Natural killer cell treated with Interleukin-12 subunit alpha and Interleukin-12 subunit beta and Interleukin-15 and Interleukin-18, amount 100 ng/mL, for 72 hours (primary cell): ENCODE results near the gene NXN. TPM values are rescaled to one million over a fixed set of nuclear protein-coding genes. Genes with fewer than 3 reads are reported as not detected.
"Not testable (repeated sequence)": the region's sequence is repeated elsewhere in the genome, so short reads cannot be mapped to it uniquely, and the experiment has no call there.

ENCODE experiments used
- ATAC-seq, 2 donors: fragments of 150-1000 bp; cut with Tn5 transposase in 1 of 2; sonication (Bioruptor Pico), chemical (Tn5 transposase) in 1 of 2; 2 replicates each; pipeline ENCODE4 v1.10.0; 2021
- DNase-seq: peaks from one replicate; pipeline ENCODE4 v3.0.0; 2022; ENCODE audit warnings: low spot score
- H3K27ac Mint-ChIP-seq, 2 donors: 1 replicate in 1 of 2; 2 replicates in 1 of 2; pipeline ENCODE4 v1.8.0; 2022; ENCODE audit warnings: mixed read lengths in 2 of 2, mild to moderate bottlenecking in 1 of 2, moderate library complexity in 1 of 2
- H3K27me3 Mint-ChIP-seq, 2 donors: 1 replicate in 1 of 2; 2 replicates in 1 of 2; pipeline ENCODE4 v1.8.0; 2022; ENCODE audit warnings: mixed read lengths in 2 of 2
- H3K36me3 Mint-ChIP-seq: one replicate; pipeline ENCODE4 v1.8.0; 2022; ENCODE audit warnings: mixed read lengths
- H3K4me1 Mint-ChIP-seq, 2 donors: 1 replicate in 1 of 2; 2 replicates in 1 of 2; pipeline ENCODE4 v1.8.0; 2022; ENCODE audit warnings: low read depth in 2 of 2, mixed read lengths in 2 of 2, mild to moderate bottlenecking in 1 of 2
- H3K4me3 Mint-ChIP-seq: one replicate; pipeline ENCODE4 v1.8.0; 2022; ENCODE audit warnings: mixed read lengths
- H3K9me3 Mint-ChIP-seq: 2 replicates; pipeline ENCODE4 v1.8.0; 2022; ENCODE audit warnings: mixed read lengths
- total RNA-seq, 2 donors: library from RNA; stranded (reverse); gene quantifications; one replicate each; pipeline ENCODE4 v1.2.3, GENCODE V29; 2022

Gene NXN
- total RNA-seq, 2 donors from 2014 or later = 0.61 to 0.69 TPM

DNA sequence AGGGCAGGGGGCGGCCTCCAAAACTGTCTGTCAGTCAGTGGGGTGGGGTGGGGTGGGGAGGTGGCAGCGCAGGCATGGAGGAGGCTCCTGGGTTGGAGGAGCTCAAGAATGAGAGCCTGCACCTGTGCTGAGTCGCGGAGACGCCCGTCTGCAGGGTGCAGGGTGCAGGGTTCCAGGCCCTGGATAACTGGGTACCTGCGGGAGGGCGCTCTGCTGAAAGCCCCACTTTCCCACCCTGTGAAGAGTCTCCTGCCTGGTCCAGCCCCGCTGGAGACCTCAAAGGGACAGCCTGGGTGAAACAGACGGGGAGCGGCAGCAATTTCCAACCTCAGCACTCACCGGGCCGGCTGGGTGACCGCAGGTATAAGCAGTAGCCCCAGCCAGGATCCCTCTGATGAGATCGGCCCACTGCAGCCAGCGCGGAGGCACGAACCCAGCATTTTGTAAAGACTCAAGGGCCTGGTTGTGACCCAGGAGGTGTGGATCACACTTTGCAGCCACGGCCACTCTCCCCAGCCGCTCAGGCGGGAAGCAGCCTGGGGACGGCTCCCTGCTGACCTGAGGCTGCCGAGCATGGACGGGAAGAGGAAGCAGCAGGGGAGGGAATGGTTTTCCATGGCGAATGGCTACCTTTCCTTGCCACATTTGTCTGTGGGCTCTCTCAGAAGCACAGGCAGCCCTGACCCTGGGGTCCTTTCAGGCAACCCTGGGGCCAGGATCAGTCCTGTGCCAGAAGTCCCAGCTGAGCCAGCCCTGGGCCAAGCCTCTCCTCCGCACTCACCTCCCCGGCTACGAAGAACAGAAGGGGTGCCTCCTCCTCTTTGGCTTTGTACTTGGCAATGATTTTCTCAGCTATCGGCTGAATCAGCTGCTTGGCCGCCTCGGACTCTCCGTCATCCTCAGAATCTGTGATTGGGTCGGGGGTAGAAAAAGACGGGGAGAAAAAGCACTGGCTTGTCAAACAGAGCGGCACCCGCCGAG, 176.4 kb downstream of the NXN start:
- no peaks in the 10 kb centered on the region for H3K4me1 Mint-ChIP-seq
- H3K36me3 Mint-ChIP-seq = no peaks in the 10 kb centered on the region
- no peaks in the 10 kb centered on the region for H3K9me3 Mint-ChIP-seq
- DNase-seq (no peak), ATAC-seq (no peak)
- H3K27ac Mint-ChIP-seq = no peak overlapping the region
- no peaks in the 10 kb centered on the region for H3K27me3 Mint-ChIP-seq
- H3K4me3 Mint-ChIP-seq = no peak overlapping the region

DNA sequence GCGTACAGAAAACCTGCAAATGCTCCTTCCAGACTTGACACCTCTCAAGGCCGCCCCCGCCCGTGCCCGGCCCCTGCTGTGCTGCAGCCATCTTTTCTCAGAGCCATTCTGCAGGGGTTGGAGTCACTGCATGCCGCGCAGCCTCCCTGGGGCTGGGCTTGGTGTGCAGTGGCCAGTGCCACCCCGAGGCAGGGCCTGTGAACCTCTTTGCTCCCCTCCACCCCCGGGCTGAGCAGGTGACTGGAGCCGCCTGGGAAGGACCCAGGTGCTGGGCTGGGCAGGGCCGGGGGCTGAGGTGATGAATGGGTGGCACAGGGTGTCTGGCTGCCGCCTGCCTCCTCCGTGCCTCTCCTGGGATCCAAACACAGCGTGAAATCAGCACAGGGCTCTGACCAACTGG, 177.1 kb downstream of the NXN start:
- ATAC-seq = no peak
- Mint-ChIP-seq H3K4me3 (no peak overlapping the region), H3K27ac (no peak overlapping the region), H3K4me1 (no peaks in the 10 kb centered on the region), H3K27me3 (no peaks in the 10 kb centered on the region), H3K36me3 (no peaks in the 10 kb centered on the region), H3K9me3 (no peaks in the 10 kb centered on the region)
- DNase-seq = no peak

DNA sequence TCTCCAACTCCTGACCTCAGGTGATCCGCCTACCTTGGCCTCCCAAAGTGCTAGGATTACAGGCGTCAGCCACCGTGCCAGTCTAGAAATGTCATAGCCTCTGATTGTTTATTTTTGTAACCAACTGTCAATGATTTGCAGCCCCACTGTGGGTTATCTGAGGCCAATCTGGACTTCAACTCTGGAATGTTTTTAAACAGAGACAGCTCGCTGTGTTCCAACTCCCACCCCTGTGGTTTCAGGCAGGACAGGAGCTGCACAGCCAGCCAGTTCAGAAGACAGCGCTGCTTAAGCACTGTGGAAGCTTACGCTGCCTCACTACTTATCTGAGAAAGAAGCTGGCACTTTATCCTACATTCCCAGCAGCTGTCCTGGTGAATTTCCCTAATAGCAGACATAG, 177.9 kb downstream of the NXN start:
- DNase-seq (no peak), ATAC-seq (no peak)
- Mint-ChIP-seq H3K4me1 (no peaks in the 10 kb centered on the region), H3K27ac (no peak overlapping the region), H3K9me3 (no peaks in the 10 kb centered on the region), H3K4me3 (no peak overlapping the region), H3K36me3 (no peaks in the 10 kb centered on the region), H3K27me3 (no peaks in the 10 kb centered on the region)

DNA sequence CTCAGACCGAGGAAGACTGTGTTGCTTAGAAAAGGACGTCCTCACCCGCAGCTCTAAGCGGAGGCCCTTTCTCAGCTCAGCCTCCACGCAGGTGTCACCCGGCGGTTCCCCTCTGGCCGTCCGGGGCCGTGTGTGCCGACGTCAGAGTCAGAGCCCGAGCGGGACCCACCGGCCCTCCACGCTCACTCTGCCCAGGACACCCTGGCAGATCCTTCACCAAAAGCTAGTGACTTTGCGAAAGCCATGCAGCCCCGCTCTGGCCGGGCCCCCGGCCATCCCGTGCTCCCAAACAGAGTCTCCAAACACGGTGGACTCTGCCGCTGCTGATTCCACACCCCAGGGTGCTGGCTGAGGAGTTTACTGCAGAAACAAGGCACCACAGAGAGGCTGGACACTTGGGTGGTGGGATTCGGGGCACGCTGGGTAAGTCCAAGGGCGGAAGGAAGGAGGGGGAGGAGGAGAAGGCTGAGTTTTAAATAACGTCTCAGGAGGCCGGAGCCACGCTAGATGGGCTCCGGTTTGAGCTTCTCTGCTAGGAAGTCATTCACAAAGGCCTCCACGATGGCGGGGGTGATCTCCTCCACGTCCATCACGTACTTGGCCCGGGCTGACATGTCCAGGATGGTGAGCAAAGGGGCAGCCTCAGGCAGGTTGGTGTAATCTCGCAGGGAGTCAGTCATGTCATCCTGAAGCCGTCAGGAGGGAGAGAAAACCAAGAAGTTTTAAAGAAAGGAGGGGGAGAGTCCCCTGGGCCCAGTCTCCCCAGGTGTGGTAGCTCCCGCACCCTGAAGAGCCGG, 178.9 kb downstream of the NXN start:
- Mint-ChIP-seq H3K27me3 (no peaks in the 10 kb centered on the region), H3K4me3 (no peak overlapping the region), H3K9me3 (no peaks in the 10 kb centered on the region), H3K4me1 (no peaks in the 10 kb centered on the region), H3K27ac (no peak overlapping the region), H3K36me3 (no peaks in the 10 kb centered on the region)
- ATAC-seq (no peak), DNase-seq (no peak)

DNA sequence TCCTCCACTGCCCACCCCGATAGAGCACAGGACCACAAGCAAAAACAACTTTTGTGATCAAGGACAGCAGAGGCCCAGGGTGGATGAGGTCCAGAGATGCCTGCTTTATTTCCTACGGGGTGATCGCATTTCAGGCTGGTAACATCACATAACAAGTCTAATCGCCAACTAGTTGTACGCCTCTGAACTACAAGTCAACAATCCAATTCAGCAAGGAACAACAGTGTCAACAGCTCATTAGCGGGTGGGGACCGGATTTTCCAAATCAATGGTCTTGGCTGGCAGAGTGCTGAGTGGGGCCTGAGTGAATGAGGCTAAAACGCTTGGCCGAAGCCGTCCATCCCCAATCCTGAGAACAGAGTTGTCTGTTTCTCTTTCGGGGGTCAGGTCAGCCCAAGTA, 180.3 kb downstream of the NXN start:
- Mint-ChIP-seq H3K36me3 (no peaks in the 10 kb centered on the region), H3K4me3 (no peak overlapping the region), H3K4me1 (peaks cover 5 to 6% of the 10 kb centered on the region in 2 donors), H3K9me3 (no peaks in the 10 kb centered on the region), H3K27me3 (no peaks in the 10 kb centered on the region), H3K27ac (no peak overlapping the region)
- DNase-seq (no peak), ATAC-seq (no peak)

DNA sequence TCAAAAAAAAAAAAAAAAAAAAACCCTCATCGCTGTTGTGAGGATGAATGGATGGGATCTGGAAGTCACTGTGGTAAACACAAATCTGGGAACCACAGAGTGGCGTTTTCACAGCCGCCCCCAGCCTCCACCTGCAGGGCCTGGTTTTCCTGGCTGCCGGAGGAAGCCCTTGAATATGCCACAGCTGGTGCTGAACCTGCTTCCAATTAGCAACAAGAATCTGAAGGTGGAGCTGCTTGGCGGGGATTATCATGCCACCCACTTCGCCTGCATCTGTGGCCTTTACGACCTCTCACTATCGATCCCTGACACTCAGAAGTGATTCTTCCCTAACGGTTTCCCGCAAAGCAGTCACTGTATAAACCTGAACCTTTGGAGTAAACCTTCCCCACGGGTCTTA, 181.3 kb downstream of the NXN start:
- no peak for DNase-seq

DNA sequence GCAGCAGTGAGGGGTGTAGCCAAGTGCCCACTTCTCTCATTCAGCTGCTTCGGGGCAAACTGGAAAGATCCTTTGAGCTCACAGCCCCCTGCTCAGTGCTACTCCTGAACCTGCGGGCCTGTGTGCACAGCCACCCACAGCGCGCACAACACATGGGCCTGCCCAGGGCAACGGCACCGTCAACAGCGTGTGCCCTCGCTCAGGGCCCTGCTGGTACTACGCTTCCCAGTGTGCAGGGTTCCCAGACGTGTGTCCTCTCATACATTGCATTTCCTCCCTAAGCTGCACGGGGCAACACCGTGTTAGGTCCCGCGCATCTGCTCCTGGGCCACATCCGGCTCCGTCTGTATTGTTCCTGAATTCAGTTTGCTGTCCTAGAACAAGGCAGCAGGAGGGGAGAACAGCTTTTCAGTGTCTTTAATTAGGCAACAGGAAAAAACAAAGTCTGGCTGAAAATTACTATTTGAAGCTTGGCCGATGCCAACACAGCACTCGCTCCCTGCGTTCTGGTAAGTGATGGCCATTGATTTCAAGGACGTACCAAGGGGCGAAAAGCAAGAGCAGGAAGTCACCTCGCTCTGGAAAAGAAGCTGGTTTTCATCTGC, 182.2 kb downstream of the NXN start:
- no peaks in the 10 kb centered on the region for H3K9me3 Mint-ChIP-seq
- H3K27ac Mint-ChIP-seq = no peak overlapping the region
- H3K27me3 Mint-ChIP-seq = no peaks in the 10 kb centered on the region
- H3K4me1 Mint-ChIP-seq = peaks cover 5 to 6% of the 10 kb centered on the region in 2 donors
- no peaks in the 10 kb centered on the region for H3K36me3 Mint-ChIP-seq
- ATAC-seq (peak in 1 of 2 donors; percentile 54), DNase-seq (no peak)
- no peak overlapping the region for H3K4me3 Mint-ChIP-seq

More for the DNA sequence above, 181.3 kb downstream of the NXN start:
- no peak for ATAC-seq
- Mint-ChIP-seq H3K27me3 (no peaks in the 10 kb centered on the region), H3K9me3 (no peaks in the 10 kb centered on the region), H3K4me1 (peaks cover 5 to 6% of the 10 kb centered on the region in 2 donors), H3K27ac (no peak overlapping the region), H3K4me3 (no peak overlapping the region), H3K36me3 (no peaks in the 10 kb centered on the region)

DNA sequence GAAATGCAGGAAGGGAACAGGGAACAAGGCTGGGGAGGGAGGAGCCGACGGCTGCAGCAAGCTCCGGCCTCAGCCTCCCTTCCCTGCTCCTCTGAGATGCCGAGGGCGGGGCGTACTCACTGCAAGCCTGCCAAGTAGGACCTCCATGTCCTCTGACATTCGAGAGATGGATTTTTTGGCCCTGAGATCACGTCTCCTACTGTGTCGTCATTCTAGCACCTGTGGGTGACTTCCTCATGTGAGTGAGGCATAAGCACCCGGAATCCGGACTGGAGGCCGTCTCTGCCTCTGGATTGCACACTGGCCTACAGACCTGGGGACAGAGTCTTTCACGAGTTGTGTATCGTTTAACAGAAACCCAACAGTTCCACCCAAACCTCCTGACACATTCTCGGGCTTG, 183.0 kb downstream of the NXN start:
- DNase-seq (no peak), ATAC-seq (no peak)
- no peak overlapping the region for H3K27ac Mint-ChIP-seq
- no peaks in the 10 kb centered on the region for H3K9me3 Mint-ChIP-seq
- peaks cover 5 to 6% of the 10 kb centered on the region in 2 donors for H3K4me1 Mint-ChIP-seq
- no peaks in the 10 kb centered on the region for H3K27me3 Mint-ChIP-seq
- H3K4me3 Mint-ChIP-seq = no peak overlapping the region
- H3K36me3 Mint-ChIP-seq = no peaks in the 10 kb centered on the region

DNA sequence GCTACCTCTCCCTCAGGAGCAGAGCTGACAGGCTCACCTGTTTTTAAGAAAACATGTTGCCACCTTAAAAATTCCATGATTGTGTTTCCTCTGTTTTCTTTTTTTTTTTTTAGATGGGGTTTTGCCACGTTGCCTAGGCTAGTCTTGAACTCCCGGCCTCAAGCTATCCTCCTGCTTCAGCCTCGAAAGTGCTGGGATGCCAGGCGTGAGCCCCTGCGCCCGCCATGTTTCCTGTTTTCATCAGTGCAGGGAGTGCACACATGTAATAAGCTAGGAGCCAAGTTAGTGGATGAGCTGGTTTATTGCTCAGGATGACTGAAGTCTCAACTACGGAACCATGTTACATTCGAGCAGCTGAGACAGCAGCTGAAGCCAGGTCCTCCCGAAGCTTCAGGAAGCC, 183.9 kb downstream of the NXN start:
- DNase-seq = no peak
- Mint-ChIP-seq H3K4me3 (no peak overlapping the region), H3K36me3 (peaks cover 5% of the 10 kb centered on the region), H3K4me1 (peaks cover 6 to 10% of the 10 kb centered on the region in 2 donors), H3K27me3 (no peaks in the 10 kb centered on the region), H3K27ac (no peak overlapping the region), H3K9me3 (no peaks in the 10 kb centered on the region)
- no peak for ATAC-seq

DNA sequence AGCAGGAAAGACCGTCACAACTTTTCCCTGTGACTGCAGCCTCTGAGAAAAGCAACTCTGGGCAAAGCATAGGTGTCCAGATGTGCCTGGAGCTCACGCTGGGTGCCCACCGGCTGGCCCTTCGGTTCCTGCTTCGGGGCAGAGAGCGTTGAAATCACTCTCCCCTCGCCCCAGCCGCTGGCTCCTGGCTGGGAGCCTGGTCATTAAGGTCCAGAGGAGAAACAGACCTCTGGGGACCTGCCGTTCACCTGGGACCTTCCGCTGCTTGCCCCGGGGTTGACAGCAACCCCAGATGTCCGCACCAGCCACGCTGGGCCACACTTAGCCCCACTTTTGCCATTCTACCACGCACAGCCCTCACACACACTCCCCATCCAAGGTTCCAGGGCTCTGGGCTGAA, 184.3 kb downstream of the NXN start:
- no peak overlapping the region for H3K27ac Mint-ChIP-seq
- peaks cover 6 to 10% of the 10 kb centered on the region in 2 donors for H3K4me1 Mint-ChIP-seq
- H3K9me3 Mint-ChIP-seq = no peaks in the 10 kb centered on the region
- H3K4me3 Mint-ChIP-seq = no peak overlapping the region
- DNase-seq (no peak), ATAC-seq (no peak)
- H3K27me3 Mint-ChIP-seq = no peaks in the 10 kb centered on the region
- peaks cover 6% of the 10 kb centered on the region for H3K36me3 Mint-ChIP-seq

DNA sequence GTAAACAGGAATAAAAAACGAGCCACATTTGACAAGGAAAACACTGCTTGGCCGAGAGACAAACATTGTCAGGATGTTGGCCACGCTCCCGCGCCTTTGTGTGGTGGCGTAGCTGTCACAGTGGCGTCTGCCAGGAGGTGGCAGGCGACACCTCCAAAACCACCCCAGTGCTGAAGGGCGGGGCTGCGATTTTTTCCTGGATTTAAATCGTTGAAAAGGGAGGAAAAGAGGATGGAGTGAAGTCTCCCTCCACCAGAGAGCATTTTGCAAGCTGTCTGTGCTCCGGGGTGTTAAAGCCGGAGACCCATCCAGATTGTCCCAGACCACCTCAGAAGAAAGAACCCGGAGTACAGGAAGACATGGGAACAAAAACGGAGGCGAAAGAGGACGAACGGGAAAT, 184.7 kb downstream of the NXN start:
- Mint-ChIP-seq H3K4me1 (peaks cover 6 to 10% of the 10 kb centered on the region in 2 donors), H3K36me3 (peaks cover 6% of the 10 kb centered on the region), H3K27ac (no peak overlapping the region), H3K4me3 (no peak overlapping the region), H3K27me3 (no peaks in the 10 kb centered on the region), H3K9me3 (no peaks in the 10 kb centered on the region)
- ATAC-seq (peak; percentile 57 to 65), DNase-seq (no peak)

DNA sequence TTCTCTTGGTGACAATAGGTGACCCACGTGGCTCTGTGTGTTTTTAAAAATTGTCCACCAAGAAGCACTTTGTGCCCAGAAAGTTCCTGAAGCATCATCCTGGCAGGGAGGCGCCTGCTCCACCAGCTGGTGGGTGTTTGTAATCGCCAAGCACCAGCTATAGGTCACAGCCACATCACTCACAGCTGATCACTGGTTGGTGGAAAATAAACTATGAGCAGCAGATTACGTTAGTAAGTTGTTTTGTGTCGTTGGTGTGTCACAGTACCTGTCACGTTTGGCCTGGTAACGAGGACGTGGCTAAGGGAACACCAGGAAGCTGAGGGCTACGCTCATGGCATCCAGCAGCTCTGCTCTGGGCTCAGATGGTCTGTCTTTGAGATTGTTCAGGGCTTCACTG, 187.3 kb downstream of the NXN start:
- peaks cover 10% of the 10 kb centered on the region for H3K36me3 Mint-ChIP-seq
- DNase-seq = no peak
- H3K27ac Mint-ChIP-seq = no peak overlapping the region
- no peak for ATAC-seq
- peaks cover 6 to 10% of the 10 kb centered on the region in 2 donors for H3K4me1 Mint-ChIP-seq
- H3K4me3 Mint-ChIP-seq = no peak overlapping the region
- H3K27me3 Mint-ChIP-seq = no peaks in the 10 kb centered on the region
- H3K9me3 Mint-ChIP-seq = no peaks in the 10 kb centered on the region

DNA sequence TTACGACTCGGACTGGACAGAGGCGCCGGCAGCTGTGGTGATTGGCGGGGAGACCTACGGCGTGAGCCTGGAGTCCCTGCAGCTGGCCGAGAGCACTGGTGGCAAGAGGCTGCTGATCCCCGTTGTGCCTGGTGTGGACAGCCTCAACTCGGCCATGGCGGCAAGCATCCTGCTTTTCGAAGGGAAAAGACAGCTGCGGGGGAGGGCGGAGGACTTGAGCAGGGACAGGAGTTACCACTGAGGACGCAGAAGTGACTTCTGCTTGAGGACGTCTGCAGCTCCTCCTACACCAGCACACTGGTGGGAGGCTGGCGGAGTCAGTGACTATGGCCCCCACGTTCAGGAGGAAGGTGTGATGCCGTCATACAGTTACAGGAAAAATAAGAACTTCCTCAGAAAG, 187.7 kb downstream of the NXN start:
- no peak overlapping the region for H3K4me3 Mint-ChIP-seq
- DNase-seq (no peak), ATAC-seq (no peak)
- H3K4me1 Mint-ChIP-seq = peaks cover 6 to 10% of the 10 kb centered on the region in 2 donors
- no peaks in the 10 kb centered on the region for H3K9me3 Mint-ChIP-seq
- H3K27ac Mint-ChIP-seq = no peak overlapping the region
- no peaks in the 10 kb centered on the region for H3K27me3 Mint-ChIP-seq
- H3K36me3 Mint-ChIP-seq = peaks cover 10% of the 10 kb centered on the region

DNA sequence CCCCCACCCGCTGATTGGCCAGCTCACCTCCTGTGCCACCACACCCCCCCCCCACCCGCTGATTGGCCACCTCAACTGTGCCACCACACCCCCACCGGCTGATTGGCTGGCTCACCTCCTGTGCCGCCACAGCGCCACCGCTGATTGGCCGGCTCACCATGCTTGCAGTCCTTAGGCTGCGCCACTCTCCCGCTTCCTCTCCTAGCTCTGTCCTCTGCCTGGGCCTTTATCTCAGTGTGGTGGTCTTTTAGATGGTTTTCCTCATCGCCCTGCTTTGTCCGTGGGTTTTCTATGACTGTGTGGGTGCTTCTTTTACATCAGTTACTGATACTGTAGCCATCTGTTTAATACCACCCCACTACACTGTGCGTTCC, 188.7 kb downstream of the NXN start:
- not testable (repeated sequence) for H3K4me3 Mint-ChIP-seq, DNase-seq, H3K27me3 Mint-ChIP-seq, ATAC-seq, H3K9me3 Mint-ChIP-seq, H3K27ac Mint-ChIP-seq
- Mint-ChIP-seq H3K4me1 (peaks cover 6 to 10% of the 10 kb centered on the region in 2 donors), H3K36me3 (peaks cover 10% of the 10 kb centered on the region)
